ENCODE measurements around the gene LAMA2. TPM values are rescaled to one million over a fixed set of nuclear protein-coding genes. Genes with fewer than 3 reads are reported as not detected.

The LAMA2 gene
- total RNA-seq, 1 donor from 2014 or later = 5.3 TPM

GRCh38 chr6:129252377-129253071 is 369.6 kb downstream of the LAMA2 start:
- DNase-seq (ENCODE audit: low spot score) (no peak), ATAC-seq (no peak)

- no peak for DNase-seq (ENCODE audit: low spot score)
- ATAC-seq = no peak
These were observed 370.3 kb downstream of the LAMA2 start for GRCh38 chr6:129253242-129253641.

- no peak for DNase-seq (ENCODE audit: low spot score)
- ATAC-seq = no peak
These were observed 370.8 kb downstream of the LAMA2 start for GRCh38 chr6:129253727-129254126.

- ATAC-seq (no peak), DNase-seq (ENCODE audit: low spot score) (no peak)
These were observed 374.3 kb downstream of the LAMA2 start for GRCh38 chr6:129257196-129257595.

- DNase-seq (ENCODE audit: low spot score) (no peak), ATAC-seq (no peak)
These were observed 379.7 kb downstream of the LAMA2 start for GRCh38 chr6:129262661-129263060.

GRCh38 chr6:129263176-129263575 is 380.2 kb downstream of the LAMA2 start:
- DNase-seq (ENCODE audit: low spot score) = no peak
- ATAC-seq = no peak

- no peak for ATAC-seq
- no peak for DNase-seq (ENCODE audit: low spot score)
These were observed 381.6 kb downstream of the LAMA2 start for GRCh38 chr6:129264480-129265045.

- no peak for DNase-seq (ENCODE audit: low spot score)
- ATAC-seq = no peak
These were observed 384.1 kb downstream of the LAMA2 start for GRCh38 chr6:129267028-129267427.

- no peak for DNase-seq (ENCODE audit: low spot score)
- no peak for ATAC-seq
These were observed 386.1 kb downstream of the LAMA2 start for GRCh38 chr6:129269076-129269475.

GRCh38 chr6:129269891-129270290 is 387.0 kb downstream of the LAMA2 start:
- ATAC-seq = no peak
- DNase-seq (ENCODE audit: low spot score) = no peak

GRCh38 chr6:129270450-129270849 is 387.5 kb downstream of the LAMA2 start:
- no peak for ATAC-seq
- no peak for DNase-seq (ENCODE audit: low spot score)

- no peak for ATAC-seq
- DNase-seq (ENCODE audit: low spot score) = no peak
These were observed 390.2 kb downstream of the LAMA2 start for GRCh38 chr6:129273161-129273560.

GRCh38 chr6:129276461-129276860 is 393.5 kb downstream of the LAMA2 start:
- DNase-seq (ENCODE audit: low spot score) = no peak
- no peak for ATAC-seq

GRCh38 chr6:129276986-129277385 is 394.0 kb downstream of the LAMA2 start:
- DNase-seq (ENCODE audit: low spot score) (no peak), ATAC-seq (no peak)

- ATAC-seq (no peak), DNase-seq (ENCODE audit: low spot score) (no peak)
These were observed 396.7 kb downstream of the LAMA2 start for GRCh38 chr6:129279343-129280292.

- ATAC-seq = no peak
- no peak for DNase-seq (ENCODE audit: low spot score)
These were observed 397.3 kb downstream of the LAMA2 start for GRCh38 chr6:129280293-129280644.

GRCh38 chr6:129280749-129281148 is 397.8 kb downstream of the LAMA2 start:
- ATAC-seq = no peak
- DNase-seq (ENCODE audit: low spot score) = no peak

- ATAC-seq = no peak
These were observed 398.3 kb downstream of the LAMA2 start for GRCh38 chr6:129281168-129281796.

GRCh38 chr6:129282019-129282418 is 399.1 kb downstream of the LAMA2 start:
- ATAC-seq (no peak), DNase-seq (ENCODE audit: low spot score) (no peak)

More at GRCh38 chr6:129281168-129281796, 398.3 kb downstream of the LAMA2 start:
- DNase-seq (ENCODE audit: low spot score) = no peak

GRCh38 chr6:129284225-129284624 is 401.3 kb downstream of the LAMA2 start:
- DNase-seq (ENCODE audit: low spot score) (no peak), ATAC-seq (no peak)
